H1 (cell line): ENCODE results near the gene TRIM71.

Experiments
- CBX5 ChIP-seq: fragments of 300-800, 300-1000 bp; sonication (generic); IDR thresholded peaks from 2 replicates; pipeline ENCODE4 v1.7.1; 2016; ENCODE audit warnings: antibody characterized with exemption, low read length, low read depth
- CTCF ChIP-seq, 3 experiments: IDR thresholded peaks; 1 replicate in 2 of 3; 2 replicates in 1 of 3; pipeline versions ENCODE4 v1.5.1 to v1.6.1; 2011; ENCODE audit warnings: low read length in 3 of 3, mild to moderate bottlenecking in 3 of 3, inconsistent platforms in 2 of 3, low read depth in 1 of 3, moderate library complexity in 1 of 3; ENCODE audit not compliant: insufficient read depth in 1 of 3; ENCODE audit errors: control extremely low read depth in 1 of 3
- MAX ChIP-seq: IDR thresholded peaks from 2 replicates; pipeline ENCODE4 v1.6.1; 2012; ENCODE audit warnings: inconsistent platforms
- POLR2AphosphoS5 ChIP-seq: IDR thresholded peaks from 2 replicates; pipeline ENCODE4 v1.6.1; 2011; ENCODE audit warnings: low read depth, low read length
- RBBP5 ChIP-seq: IDR thresholded peaks from 2 replicates; pipeline ENCODE4 v1.7.1; 2012; ENCODE audit warnings: low read depth, mild to moderate bottlenecking, inconsistent platforms, low read length, moderate library complexity, borderline replicate concordance
- RNF2 ChIP-seq: fragments of 200-900, 300-1000 bp; sonication (generic); IDR thresholded peaks from 2 replicates; pipeline ENCODE4 v1.7.1; 2016; ENCODE audit warnings: borderline replicate concordance, low read depth, mild to moderate bottlenecking, antibody characterized with exemption, low read length; ENCODE audit not compliant: poor library complexity, severe bottlenecking; ENCODE audit errors: missing control alignments

- TF ChIP-seq MAX (no peak), POLR2AphosphoS5 (no peak), RNF2 (no peak), RBBP5 (no peak), CTCF (IDR thresholded peaks at IDR 0.05; ENCODE audit: control extremely low read depth in 1 of 3, insufficient read depth in 1 of 3, low read depth in 1 of 3, low read length in 3 of 3) (no peak), CBX5 (no peak)
Observed at GRCh38 chr3:32820430-32820829, 2.6 kb downstream of the TRIM71 start.
